Mucosa of stomach (tissue), 1 donor: Measurements from ENCODE around the gene CCDC154.

ENCODE experiments used
- H3K27me3 ChIP-seq: one replicate; pipeline ENCODE4 v1.7.0; 2013; ENCODE audit warnings: mild to moderate bottlenecking, low read length; ENCODE audit not compliant: control insufficient read depth, insufficient read depth
- H3K36me3 ChIP-seq: one replicate; pipeline ENCODE4 v1.7.0; 2013; ENCODE audit warnings: low read length; ENCODE audit not compliant: control insufficient read depth, insufficient read depth
- H3K4me1 ChIP-seq: one replicate; pipeline ENCODE4 v1.7.0; 2013; ENCODE audit warnings: mild to moderate bottlenecking, low read length; ENCODE audit not compliant: control insufficient read depth, insufficient read depth
- H3K4me3 ChIP-seq: one replicate; pipeline ENCODE4 v1.7.0; 2013; ENCODE audit warnings: low read length
- H3K9ac ChIP-seq: one replicate; pipeline ENCODE4 v1.7.0; 2013; ENCODE audit warnings: mild to moderate bottlenecking, low read length, moderate library complexity
- H3K9me3 ChIP-seq: one replicate; pipeline ENCODE4 v1.7.0; 2013; ENCODE audit warnings: mild to moderate bottlenecking, low read length, moderate library complexity; ENCODE audit not compliant: control insufficient read depth
- donor health status: Pancreatic carcinoma.

The CCDC154 gene

GRCh38 chr16:1429631-1430030, 14.7 kb downstream of the CCDC154 start:
- Histone ChIP-seq H3K4me1 (peaks cover 19% of the 10 kb centered on the region), H3K4me3 (no peak overlapping the region), H3K9me3 (no peaks in the 10 kb centered on the region)

DNA sequence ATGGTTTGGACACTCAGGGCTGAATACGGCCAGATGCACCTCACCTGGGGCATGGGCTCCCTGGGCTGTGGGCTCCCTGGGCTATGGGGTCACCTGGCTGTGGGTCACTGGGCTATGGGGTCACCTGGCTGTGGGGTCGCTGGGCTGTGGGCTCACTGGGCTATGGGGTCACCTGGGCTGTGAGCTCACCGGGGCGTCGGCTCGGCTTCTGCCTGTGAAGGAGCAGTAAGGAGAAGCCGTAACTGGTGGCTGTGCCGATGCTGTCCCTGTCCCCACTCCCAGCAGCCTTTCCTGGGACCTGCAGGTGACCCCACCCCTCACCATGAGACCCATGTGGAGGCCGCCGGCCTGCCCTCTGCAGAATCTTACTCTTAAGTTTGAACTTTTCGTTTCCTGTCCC, 15.3 kb downstream of the CCDC154 start:
- Histone ChIP-seq H3K4me1 (peaks cover 19% of the 10 kb centered on the region), H3K4me3 (no peak overlapping the region), H3K36me3 (no peaks in the 10 kb centered on the region), H3K27me3 (peaks cover 16% of the 10 kb centered on the region), H3K9me3 (no peaks in the 10 kb centered on the region), H3K9ac (no peak overlapping the region)

More at GRCh38 chr16:1429631-1430030, 14.7 kb downstream of the CCDC154 start:
- Histone ChIP-seq H3K36me3 (no peaks in the 10 kb centered on the region), H3K9ac (no peak overlapping the region), H3K27me3 (peaks cover 16% of the 10 kb centered on the region)

DNA sequence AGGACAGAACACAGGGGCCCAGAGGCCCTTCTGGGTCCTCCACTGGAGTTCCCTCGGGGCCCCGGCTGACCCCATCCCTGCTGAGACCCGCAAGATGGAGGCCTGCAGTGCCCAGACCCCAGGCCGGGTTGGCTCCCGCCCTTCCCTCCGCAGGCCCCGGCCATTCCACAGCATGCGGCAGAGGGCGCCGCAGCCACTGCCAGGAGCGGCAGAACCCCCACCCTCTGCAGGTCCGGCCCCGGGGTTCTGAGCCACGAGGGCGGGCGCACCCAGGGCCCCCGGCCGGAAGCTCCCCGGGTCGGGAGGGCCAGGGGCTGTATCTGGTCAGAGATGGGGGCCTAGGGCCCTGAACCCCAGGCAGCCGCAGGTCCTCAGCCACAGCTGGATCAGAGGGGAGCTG, 15.8 kb downstream of the CCDC154 start:
- Histone ChIP-seq H3K9ac (no peak overlapping the region), H3K36me3 (no peaks in the 10 kb centered on the region), H3K4me1 (peaks cover 19% of the 10 kb centered on the region), H3K27me3 (peaks cover 16% of the 10 kb centered on the region), H3K4me3 (no peak overlapping the region), H3K9me3 (no peaks in the 10 kb centered on the region)

DNA sequence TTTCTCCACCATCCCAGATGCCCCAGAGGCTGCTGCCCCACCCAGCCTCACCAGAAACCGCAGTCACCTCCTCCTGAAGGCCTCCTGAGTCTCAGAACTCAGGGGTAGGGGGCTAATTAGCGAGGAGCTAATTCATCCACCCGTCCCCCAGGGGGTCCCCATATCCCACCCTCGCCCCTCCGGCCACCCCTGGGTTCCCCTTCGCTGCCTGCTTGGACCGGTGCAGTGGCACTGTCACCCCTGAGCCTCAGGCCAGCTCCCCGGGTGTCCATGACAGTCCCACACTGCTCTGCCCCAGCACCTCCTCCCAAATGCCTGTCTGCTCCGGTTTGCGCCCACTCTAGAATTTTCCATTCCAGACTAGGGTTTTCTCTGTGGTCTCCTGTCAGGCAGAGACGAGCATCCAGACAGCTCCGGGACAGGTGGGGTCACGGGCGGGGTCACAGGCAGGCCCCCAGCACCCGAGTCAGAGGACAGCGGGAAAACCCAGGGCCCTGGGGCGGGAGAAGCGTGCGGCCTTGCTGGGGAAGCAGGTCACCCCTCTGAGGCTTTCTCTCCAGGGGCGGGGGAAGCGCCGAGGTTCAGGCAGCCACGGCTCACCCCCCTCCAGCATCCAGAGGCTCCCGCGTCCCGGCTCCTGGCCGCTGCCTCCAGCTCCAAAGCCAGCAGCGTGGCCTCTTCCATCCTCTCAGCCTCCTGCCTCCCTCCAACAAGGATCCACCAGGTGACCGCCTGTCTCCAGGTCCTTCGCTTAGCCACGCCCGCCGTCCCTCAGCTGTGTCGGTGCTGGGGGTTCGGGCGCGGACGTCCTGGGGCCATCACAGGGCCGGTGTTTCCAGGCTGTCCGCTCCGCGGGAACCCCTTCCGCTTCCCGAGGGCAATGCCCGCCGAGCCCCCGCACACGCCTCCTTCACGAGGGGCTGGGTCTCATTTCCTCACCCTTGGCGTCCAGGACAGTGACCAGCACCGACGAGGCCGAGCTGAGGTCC, 16.6 kb downstream of the CCDC154 start:
- Histone ChIP-seq H3K27me3 (peaks cover 12% of the 10 kb centered on the region), H3K9ac (no peak overlapping the region), H3K4me1 (peaks cover 19% of the 10 kb centered on the region), H3K36me3 (no peaks in the 10 kb centered on the region), H3K9me3 (no peaks in the 10 kb centered on the region), H3K4me3 (no peak overlapping the region)

DNA sequence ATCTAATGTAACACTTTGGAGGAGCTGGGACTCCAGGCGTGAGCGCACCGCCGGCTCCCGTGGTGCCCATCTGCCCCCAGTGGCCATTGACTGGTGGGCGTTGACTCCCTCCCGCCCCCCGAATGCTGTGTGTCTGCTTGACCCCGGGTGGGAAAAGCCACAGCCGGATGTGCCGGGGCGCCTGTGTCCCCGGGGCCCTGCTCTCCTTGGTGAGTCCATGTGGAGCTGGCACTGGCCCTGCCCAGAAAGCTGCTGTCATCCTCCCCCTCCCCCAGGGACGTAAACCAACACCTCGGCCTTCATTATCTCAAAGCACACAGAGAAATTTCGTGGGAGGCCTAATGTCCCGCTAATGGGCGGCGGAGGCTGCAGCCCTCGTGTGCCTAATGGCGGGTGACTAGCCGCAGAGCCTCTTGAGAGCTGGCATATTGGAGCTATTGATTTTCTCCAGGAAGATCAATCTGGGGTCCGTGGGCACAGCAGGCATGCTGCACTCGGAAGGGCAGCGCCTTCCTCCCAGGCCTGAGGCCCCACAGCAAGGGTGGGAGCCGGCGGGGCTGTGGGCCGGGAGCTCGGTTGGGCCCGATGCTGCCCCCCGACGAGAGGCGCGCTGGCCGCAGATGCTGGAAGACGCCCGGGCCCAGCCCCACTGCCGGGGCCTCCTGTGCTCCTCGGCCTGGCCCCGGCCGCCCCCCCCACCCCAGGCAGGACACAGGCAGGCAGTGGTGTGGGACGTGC, 17.5 kb downstream of the CCDC154 start:
- H3K9ac ChIP-seq = no peak overlapping the region
- H3K36me3 ChIP-seq = no peaks in the 10 kb centered on the region
- peaks cover 12% of the 10 kb centered on the region for H3K27me3 ChIP-seq
- H3K4me3 ChIP-seq = no peak overlapping the region
- peaks cover 19% of the 10 kb centered on the region for H3K4me1 ChIP-seq
- no peaks in the 10 kb centered on the region for H3K9me3 ChIP-seq

DNA sequence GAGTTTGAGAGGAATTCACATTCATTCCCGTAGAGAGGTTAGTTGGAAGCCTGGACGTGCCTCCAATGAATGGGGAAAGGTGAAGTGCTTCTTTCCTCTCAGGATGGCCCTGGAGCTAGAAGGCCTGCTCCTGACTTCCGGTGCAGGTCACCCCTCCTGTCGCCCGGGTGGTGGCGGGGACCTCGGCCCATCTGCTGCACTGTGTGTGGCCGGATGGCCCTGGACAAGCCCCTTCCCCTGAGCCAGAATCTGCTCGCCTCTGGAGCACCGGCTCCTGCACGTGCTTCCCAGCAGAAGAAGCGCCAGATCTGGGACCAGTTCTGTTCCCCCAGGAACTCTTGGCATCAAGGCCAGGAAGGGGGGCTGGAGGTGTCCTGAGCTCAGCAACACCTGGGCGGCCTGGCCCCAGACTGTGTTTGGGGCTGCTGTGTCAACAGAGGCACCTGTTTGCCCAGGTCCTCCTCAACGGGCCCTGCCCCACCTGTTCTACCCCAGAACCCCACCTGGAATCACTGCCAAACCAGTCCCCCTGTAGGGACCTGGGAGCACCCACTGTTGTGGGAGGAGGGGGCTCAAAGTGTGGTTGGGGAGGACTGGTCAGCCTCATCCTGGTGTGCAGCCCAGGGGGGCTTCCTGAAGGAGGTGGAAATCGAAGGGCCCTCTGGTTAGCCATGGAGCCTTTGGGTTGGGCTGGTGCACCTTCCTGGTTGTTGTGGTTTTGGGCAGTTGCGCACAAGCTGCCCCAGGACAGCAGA, 18.6 kb downstream of the CCDC154 start:
- no peak overlapping the region for H3K9ac ChIP-seq
- H3K9me3 ChIP-seq = no peaks in the 10 kb centered on the region
- H3K4me1 ChIP-seq = peaks cover 15% of the 10 kb centered on the region
- H3K36me3 ChIP-seq = no peaks in the 10 kb centered on the region
- peaks cover 12% of the 10 kb centered on the region for H3K27me3 ChIP-seq
- H3K4me3 ChIP-seq = no peak overlapping the region

DNA sequence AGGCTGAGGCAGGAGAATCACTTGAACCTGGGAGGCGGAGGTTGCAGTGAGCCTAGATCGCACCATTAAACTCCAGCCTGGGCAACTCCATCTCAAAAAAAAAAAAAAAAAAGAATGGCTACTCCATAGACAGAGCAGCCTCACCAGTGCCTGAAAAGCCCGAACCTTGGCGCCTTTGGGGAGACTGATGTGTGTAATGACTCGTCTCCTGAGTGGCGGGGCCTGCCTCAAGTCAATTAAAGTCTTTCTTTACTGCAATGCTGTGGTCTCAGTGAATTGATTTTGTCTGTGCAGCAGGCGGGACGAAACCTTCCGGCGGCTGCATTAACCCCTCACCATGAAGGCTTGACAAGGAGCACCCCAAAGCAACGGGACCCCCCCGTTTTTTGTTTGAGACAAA, 20.3 kb downstream of the CCDC154 start:
- H3K4me1 ChIP-seq = peaks cover 11% of the 10 kb centered on the region
- H3K36me3 ChIP-seq = no peaks in the 10 kb centered on the region
- H3K9me3 ChIP-seq = no peaks in the 10 kb centered on the region
- no peak overlapping the region for H3K4me3 ChIP-seq
- H3K27me3 ChIP-seq = peaks cover 4% of the 10 kb centered on the region
- H3K9ac ChIP-seq = no peak overlapping the region

DNA sequence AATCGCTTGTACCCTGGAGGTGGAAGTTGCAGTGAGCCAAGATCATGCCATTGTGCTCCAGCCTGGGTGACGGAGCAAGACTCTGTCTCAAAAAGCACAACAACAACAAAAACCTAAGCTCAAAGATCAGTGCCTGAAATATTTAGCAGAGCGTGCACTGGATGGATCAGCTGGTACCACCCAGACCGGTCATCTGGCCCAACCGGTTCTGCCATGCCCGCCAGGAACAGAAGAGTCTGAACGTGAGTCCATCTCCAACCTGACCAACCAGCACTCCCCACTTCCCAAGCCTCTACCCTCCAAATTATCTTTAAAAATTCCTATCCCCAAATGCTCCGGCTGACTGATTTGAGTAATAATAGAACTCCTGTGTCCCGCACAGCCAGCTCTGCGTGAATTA, 22.3 kb downstream of the CCDC154 start:
- H3K4me1 ChIP-seq = peaks cover 7% of the 10 kb centered on the region
- no peaks in the 10 kb centered on the region for H3K27me3 ChIP-seq
- H3K9me3 ChIP-seq = no peaks in the 10 kb centered on the region
- no peaks in the 10 kb centered on the region for H3K36me3 ChIP-seq
- H3K4me3 ChIP-seq = no peak overlapping the region
- no peak overlapping the region for H3K9ac ChIP-seq

DNA sequence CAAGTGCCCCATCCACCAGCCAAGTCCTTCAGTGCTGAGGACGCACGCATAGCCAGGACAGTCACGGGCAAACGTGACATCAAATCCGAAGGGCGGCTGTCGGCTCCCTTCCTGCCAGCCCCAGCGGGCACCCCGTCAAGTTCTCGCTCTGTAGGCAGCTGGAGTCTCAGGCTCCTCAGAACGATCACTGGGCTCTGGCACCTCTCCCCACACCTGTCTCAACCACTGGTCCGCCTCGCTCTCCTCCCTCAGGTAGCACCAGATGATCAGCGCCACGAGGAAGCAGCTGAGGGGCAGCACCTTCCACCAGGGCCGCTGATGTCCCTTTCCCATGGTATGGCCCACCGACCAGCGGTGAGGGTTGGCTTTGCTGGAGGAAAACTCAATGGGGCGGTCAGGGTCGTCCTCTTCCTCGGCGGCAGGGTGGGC, 24.2 kb downstream of the CCDC154 start:
- H3K9me3 ChIP-seq = no peaks in the 10 kb centered on the region
- peak overlapping the region; percentile 89 for H3K9ac ChIP-seq
- no peaks in the 10 kb centered on the region for H3K27me3 ChIP-seq
- peak overlapping the region; percentile 61 for H3K4me3 ChIP-seq
- no peaks in the 10 kb centered on the region for H3K36me3 ChIP-seq
- peaks cover 7% of the 10 kb centered on the region for H3K4me1 ChIP-seq

DNA sequence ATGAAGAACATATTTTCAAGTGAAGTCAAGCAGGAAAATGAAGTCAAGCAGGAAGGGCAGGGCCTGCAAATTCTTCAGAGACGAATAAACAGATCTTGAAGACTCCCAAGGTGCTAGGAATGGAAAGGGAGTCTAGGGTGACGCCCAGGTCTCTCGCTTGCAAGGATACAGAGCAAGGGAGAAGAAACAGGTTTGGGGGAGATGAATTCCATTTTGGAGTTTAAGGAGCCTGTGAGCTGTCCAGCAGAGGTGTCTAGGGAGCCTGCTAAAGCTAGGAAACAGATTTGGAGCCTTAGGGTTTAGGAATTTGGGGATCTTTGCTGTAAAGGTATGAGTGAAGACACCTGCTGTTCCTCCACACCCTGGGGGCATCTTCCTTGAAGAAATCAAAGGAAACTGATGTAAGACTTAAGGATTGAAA, 27.8 kb downstream of the CCDC154 start:
- H3K9me3 ChIP-seq = no peaks in the 10 kb centered on the region
- peaks cover 7% of the 10 kb centered on the region for H3K4me1 ChIP-seq
- H3K4me3 ChIP-seq = no peak overlapping the region
- no peaks in the 10 kb centered on the region for H3K27me3 ChIP-seq
- H3K36me3 ChIP-seq = no peaks in the 10 kb centered on the region
- no peak overlapping the region for H3K9ac ChIP-seq

DNA sequence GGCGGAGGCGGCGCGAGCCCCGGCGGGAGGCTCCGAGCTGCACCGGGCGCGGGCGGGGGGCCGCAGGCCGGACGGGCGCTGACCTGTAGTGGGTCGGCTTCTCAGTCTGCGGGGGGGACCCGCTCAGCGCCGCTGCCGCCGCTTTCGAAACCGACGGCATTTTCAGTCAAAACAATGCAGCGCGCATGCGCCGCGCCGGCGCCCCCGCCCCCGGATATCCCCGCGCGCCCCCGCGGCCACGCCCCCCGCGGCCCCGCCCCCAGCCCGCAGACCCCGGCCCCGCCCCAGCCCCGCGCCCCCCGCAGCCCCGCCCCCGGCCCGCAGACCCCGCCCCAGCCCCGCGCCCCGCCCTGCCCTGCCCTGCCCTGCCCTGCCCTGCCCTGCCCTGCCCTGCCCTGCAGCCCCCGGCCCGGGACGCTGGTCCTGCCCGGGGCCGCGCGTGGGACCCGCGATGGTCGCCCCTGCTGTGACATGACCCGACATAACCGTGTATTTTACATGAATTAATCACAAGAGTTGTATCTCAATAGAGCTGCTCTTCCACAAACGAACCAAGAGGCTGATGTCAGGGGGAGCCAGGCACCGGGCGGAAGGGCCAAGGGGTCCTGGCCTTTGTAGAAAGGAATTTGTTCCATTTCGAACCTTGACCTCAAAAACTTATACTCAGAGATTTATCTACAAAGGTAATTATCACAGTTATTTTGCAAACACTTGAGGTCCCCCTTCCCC, 29.7 kb downstream of the CCDC154 start, which contains the start of gene UNKL:
Gene UNKL (minus strand): TSS at position 173 of the 729 bp plus-strand sequence. CDS start 13 bp downstream, at position 160.
- H3K4me1 ChIP-seq = peaks cover under 1% of the 10 kb centered on the region
- no peaks in the 10 kb centered on the region for H3K9me3 ChIP-seq
- no peaks in the 10 kb centered on the region for H3K36me3 ChIP-seq
- peak within 1 kb of the TSS; percentile 56 for H3K4me3 ChIP-seq
- H3K9ac ChIP-seq = peak within 1 kb of the TSS; percentile 80
- H3K27me3 ChIP-seq = no peaks in the 10 kb centered on the region
